RWPE2 (cell line): ENCODE measurements around the gene KAT6B.

Experiments used
- ATAC-seq: fragments of 200-7000 bp; cut with Tn5 transposase; 3 replicates; pipeline ENCODE4 v1.9.1; 2021; ENCODE audit warnings: low read depth
- DNase-seq: peaks from one replicate; pipeline ENCODE4 v3.0.0-alpha.2; 2020; ENCODE audit warnings: low spot score
- H3K27ac ChIP-seq: fragments of 450-650 bp; 2 replicates; pipeline ENCODE4 v1.5.1; 2017; ENCODE audit warnings: mild to moderate bottlenecking; ENCODE audit not compliant: poor library complexity, severe bottlenecking
- H3K27me3 ChIP-seq: fragments of 250-450 bp; sonication (Bioruptor Pico); 2 replicates; pipeline ENCODE4 v1.5.1; 2021; ENCODE audit warnings: mild to moderate bottlenecking, moderate library complexity; ENCODE audit not compliant: insufficient read depth, poor library complexity, severe bottlenecking
- H3K36me3 ChIP-seq: fragments of 250-450 bp; sonication (Bioruptor Pico); 2 replicates; pipeline ENCODE4 v1.5.1; 2020; ENCODE audit warnings: low read depth, mild to moderate bottlenecking, moderate library complexity
- H3K4me1 ChIP-seq: fragments of 250-450 bp; sonication (Bioruptor Pico); 2 replicates; pipeline ENCODE4 v1.5.1; 2021; ENCODE audit warnings: mild to moderate bottlenecking, moderate library complexity; ENCODE audit not compliant: insufficient read depth, poor library complexity, severe bottlenecking
- H3K4me3 ChIP-seq: fragments of 250-450 bp; sonication (Bioruptor Pico); 2 replicates; pipeline ENCODE4 v1.5.1; 2021; ENCODE audit warnings: mild to moderate bottlenecking, moderate library complexity; ENCODE audit not compliant: severe bottlenecking
- H3K9me3 ChIP-seq: fragments of 250-450 bp; sonication (Bioruptor Pico); 2 replicates; pipeline ENCODE4 v1.5.1; 2021; ENCODE audit warnings: mild to moderate bottlenecking, moderate library complexity; ENCODE audit not compliant: severe bottlenecking
- CTCF ChIP-seq: fragments of 450-650 bp; IDR thresholded peaks from one replicate; pipeline ENCODE4 v1.5.1; 2017; ENCODE audit warnings: mild to moderate bottlenecking, moderate library complexity; ENCODE audit not compliant: poor library complexity, severe bottlenecking

The KAT6B gene

GRCh38 chr10:74949843-74950765 is 123.7 kb downstream of the KAT6B start:
- no peak for ATAC-seq
- Histone ChIP-seq H3K27me3 (no peaks in the 10 kb centered on the region), H3K4me1 (no peaks in the 10 kb centered on the region), H3K36me3 (no peaks in the 10 kb centered on the region), H3K9me3 (peaks cover 2% of the 10 kb centered on the region), H3K4me3 (no peak overlapping the region), H3K27ac (no peak overlapping the region)
- no peak for TF ChIP-seq CTCF
- no peak for DNase-seq

DNA sequence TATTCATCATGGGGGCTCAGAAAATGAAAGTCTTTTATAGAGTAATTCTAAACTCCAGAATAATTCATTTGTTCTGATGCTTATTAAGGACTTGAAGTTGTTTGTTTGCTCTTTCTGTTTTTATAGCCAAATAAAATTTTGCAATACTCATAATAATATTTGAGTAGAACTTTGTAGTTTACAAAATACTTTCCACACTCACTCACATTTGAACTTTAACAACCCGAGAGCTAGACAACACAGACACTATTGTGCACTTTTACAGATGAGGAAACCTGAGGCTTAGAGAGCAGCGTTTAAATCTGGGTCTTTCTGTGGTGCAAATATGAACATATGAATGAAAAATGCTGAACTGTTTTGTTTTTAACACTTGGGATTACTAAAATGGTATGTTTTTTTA is 126.8 kb downstream of the KAT6B start:
- no peak overlapping the region for H3K4me3 ChIP-seq
- DNase-seq: no peak
- no peaks in the 10 kb centered on the region for H3K36me3 ChIP-seq
- H3K27ac ChIP-seq: no peak overlapping the region
- no peak for ATAC-seq
- no peaks in the 10 kb centered on the region for H3K4me1 ChIP-seq
- no peaks in the 10 kb centered on the region for H3K27me3 ChIP-seq
- TF ChIP-seq CTCF: no peak
- H3K9me3 ChIP-seq: no peaks in the 10 kb centered on the region

DNA sequence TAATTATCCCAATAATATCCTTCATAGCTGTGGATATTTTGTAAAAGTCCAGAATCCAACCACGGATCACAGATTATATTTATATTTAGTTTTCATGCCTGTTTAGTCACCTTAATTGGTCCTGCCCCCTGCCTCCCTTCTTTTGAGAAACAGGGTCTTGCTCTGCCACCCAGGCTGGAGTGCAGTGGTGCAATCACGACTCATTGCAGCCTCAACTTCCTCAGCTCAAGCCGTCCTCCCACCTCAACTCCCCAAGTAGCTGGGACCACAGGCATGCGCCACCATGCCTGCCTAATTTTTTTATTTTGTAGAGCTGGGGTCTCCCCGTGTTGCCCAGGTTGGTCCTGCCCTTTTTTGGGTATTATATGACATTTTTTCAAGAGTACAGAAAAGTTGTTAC is 129.4 kb downstream of the KAT6B start:
- no peak for DNase-seq
- no peak for ATAC-seq
- no peak for TF ChIP-seq CTCF

DNA sequence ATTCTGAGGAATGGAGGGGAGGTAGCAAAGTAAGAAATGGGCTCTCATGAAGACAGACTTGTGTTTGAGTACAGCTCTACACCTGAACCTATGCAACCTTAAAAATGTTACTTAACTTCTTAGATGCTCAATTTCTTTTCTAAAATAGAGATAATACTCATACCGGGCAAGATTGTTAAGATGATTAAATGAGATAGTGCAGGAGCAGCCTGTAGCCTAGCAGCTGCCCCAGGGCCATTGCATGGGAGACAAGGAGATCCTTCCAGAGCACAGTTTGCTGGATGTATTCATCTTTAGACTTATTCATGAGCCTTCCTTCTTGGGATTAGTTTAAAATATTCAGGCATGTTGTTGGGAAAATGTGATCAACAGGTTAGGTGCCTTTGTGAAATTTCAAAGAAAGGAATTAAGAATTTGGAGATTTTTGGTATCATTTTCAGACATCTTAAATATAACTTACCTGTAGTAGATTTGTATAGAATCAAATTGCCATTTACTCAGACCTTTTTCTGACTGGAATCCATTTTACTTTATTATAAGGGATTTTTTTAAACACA is 130.2 kb downstream of the KAT6B start:
- ATAC-seq (no peak), DNase-seq (no peak)
- no peak for TF ChIP-seq CTCF
- Histone ChIP-seq H3K9me3 (no peaks in the 10 kb centered on the region), H3K27me3 (no peaks in the 10 kb centered on the region), H3K4me3 (no peak overlapping the region), H3K4me1 (no peaks in the 10 kb centered on the region), H3K27ac (no peak overlapping the region), H3K36me3 (no peaks in the 10 kb centered on the region)

More for the DNA sequence above, 129.4 kb downstream of the KAT6B start:
- H3K9me3 ChIP-seq: no peaks in the 10 kb centered on the region
- H3K36me3 ChIP-seq: no peaks in the 10 kb centered on the region
- H3K27ac ChIP-seq: no peak overlapping the region
- H3K27me3 ChIP-seq: no peaks in the 10 kb centered on the region
- H3K4me3 ChIP-seq: no peak overlapping the region
- H3K4me1 ChIP-seq: no peaks in the 10 kb centered on the region
